GM18526 (cell line): Measurements from ENCODE around the gene KIFC3.

ENCODE experiments used
- POLR2A ChIP-seq: IDR thresholded peaks from 3 replicates; pipeline ENCODE4 v1.6.1; 2011; ENCODE audit not compliant: insufficient read length; ENCODE audit errors: extremely low read depth

Gene KIFC3

GRCh38 chr16:57798267-57798810, 4.0 kb downstream of the KIFC3 start:
- no peak for TF ChIP-seq POLR2A

- TF ChIP-seq POLR2A = no peak
Observed at GRCh38 chr16:57797526-57798266, 4.6 kb downstream of the KIFC3 start.

GRCh38 chr16:57797216-57797525, 5.1 kb downstream of the KIFC3 start:
- no peak for TF ChIP-seq POLR2A

- no peak for TF ChIP-seq POLR2A
Observed at GRCh38 chr16:57795431-57795878, 6.8 kb downstream of the KIFC3 start.

- TF ChIP-seq POLR2A = no peak
Observed at GRCh38 chr16:57794849-57795430, 7.4 kb downstream of the KIFC3 start.

GRCh38 chr16:57791893-57792461, 10.3 kb downstream of the KIFC3 start:
- no peak for TF ChIP-seq POLR2A

GRCh38 chr16:57791195-57791892, 10.9 kb downstream of the KIFC3 start:
- no peak for TF ChIP-seq POLR2A

- no peak for TF ChIP-seq POLR2A
Observed at GRCh38 chr16:57788951-57789350, 13.3 kb downstream of the KIFC3 start.

- no peak for TF ChIP-seq POLR2A
Observed at GRCh38 chr16:57788252-57788841, 13.9 kb downstream of the KIFC3 start.

GRCh38 chr16:57787519-57787905, 14.8 kb downstream of the KIFC3 start:
- TF ChIP-seq POLR2A = no peak

- no peak for TF ChIP-seq POLR2A
Observed at GRCh38 chr16:57786632-57787518, 15.4 kb downstream of the KIFC3 start.

- no peak for TF ChIP-seq POLR2A
Observed at GRCh38 chr16:57785924-57786323, 16.4 kb downstream of the KIFC3 start.

- no peak for TF ChIP-seq POLR2A
Observed at GRCh38 chr16:57785385-57785784, 16.9 kb downstream of the KIFC3 start.

GRCh38 chr16:57784334-57784733, 18.0 kb downstream of the KIFC3 start:
- no peak for TF ChIP-seq POLR2A

- TF ChIP-seq POLR2A = no peak
Observed at GRCh38 chr16:57783883-57784282, 18.4 kb downstream of the KIFC3 start.

- TF ChIP-seq POLR2A = no peak
Observed at GRCh38 chr16:57783116-57783515, 19.2 kb downstream of the KIFC3 start.
